Activated T-cell treated with anti-CD3 and anti-CD28 coated beads, Interleukin-2, amount 50 U/mL, for 1 hour (primary cell): ENCODE results near the gene ZFPM1.

Experiments
- DNase-seq: peaks from one replicate; pipeline ENCODE4 v3.0.0-alpha.2; 2020

ZFPM1 gene

DNA sequence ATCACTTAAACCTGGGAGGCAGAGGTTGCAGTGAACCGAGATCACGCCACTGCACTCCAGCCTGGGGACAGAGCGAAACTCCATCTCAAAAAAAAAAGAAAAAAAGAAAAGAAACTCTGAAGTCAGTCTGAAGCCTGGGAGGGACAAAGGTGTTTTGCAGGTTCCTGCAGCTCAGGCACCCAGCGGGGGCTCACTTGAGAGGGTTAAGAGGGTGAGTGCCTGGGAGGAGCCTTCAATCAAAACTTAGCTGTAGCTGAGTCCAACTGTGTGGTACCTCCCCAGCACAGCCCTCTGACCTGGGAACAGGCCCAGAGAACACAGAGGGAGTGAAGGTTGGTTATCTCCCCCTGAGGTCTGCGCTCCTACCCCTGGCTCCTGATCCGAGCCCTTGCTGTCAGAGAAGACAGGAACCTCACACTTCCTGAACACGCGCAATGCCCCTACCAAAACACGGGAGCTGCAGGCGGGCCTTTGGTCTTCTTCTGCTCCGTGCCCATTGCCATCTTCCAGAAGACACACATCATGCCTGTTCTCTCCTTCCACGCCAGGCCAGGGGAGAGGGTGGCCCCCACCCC is 96.7 kb downstream of the ZFPM1 start:
- DNase-seq = no peak

- DNase-seq = peak; percentile 37
Measured at GRCh38 chr16:88550246-88550661, 97.2 kb downstream of the ZFPM1 start.

- DNase-seq = no peak
Measured at GRCh38 chr16:88552166-88552565, 99.1 kb downstream of the ZFPM1 start.

- DNase-seq = no peak
Measured at GRCh38 chr16:88552815-88553214, 99.7 kb downstream of the ZFPM1 start.

DNA sequence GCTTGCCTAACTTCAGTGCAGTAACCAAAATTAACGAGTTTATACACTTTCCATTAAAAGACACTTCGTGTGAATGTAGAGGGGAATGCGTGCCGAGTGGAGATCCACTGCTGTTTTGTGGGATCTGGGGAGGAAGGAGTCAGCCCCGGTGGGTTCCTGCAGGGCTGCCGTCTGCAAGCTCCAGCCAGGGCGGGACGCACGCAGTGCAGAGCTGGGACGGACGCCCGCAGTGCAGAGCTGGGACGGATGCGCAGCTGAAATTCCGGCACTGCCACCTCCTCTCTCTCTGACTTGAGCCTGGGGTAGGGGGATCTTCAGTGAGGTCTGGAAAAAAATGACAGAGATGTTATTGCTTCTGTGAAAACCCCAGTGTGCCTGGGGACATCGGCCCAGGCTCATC is 100.7 kb downstream of the ZFPM1 start:
- DNase-seq = no peak

DNA sequence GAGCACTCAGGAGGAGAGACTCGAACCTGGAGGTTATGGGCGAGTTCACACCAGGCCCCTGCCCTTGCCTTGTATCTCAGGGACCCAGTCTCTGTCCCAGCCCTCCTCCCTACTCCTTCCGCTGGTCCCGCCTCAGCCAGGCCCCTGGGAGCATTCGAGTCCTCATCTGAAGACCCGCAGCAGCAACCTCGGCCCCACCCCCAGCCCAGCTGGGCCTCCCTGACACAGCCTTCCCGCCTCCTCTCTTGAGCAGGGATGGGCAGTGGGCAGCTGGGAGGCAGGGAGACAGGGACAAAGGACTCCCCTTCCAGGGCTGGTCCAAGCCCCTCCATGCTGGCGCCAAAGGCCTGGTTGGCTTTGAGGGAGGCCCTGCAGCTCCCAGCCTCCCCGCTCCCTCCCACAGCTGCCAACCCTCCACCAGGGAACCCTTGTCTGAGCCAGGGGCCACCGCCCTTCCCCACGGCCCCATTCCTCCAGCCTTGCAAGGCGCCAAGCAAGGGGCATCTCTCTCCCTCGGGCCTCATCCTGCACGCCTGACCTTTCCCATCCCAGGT is 101.7 kb downstream of the ZFPM1 start:
- no peak for DNase-seq

DNA sequence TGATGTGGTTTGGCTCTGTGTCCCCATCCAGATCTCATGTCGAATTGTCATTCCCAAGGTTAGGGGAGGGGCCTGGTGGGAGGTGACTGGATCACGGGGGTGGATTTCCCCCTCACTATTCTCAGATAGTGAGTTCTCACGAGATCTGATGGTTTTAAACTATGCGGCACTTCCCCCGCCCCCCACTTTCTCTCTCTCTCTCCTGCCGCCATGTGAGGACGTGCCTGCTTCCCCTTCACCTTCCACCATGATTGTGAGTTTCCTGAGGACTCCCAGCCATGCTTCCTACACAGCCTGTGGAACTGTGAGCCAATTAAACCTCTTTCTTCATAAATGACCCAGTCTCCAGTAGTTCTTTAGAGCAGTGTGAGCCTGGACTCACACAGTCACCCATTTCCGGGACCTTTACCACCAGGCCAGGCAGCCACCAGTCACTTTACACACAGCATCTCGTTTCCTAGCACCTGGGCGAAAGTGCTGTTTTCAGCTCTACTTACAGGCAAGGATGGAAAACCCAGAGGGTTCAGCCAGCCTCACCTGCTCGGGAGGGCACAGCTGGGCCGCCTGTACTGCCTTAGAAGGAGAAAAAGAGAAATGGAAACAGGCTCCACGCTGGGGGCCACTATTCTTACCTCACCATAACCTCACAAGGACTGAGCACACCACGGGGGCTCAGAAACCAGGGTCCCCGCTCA is 103.4 kb downstream of the ZFPM1 start:
- DNase-seq = no peak

DNA sequence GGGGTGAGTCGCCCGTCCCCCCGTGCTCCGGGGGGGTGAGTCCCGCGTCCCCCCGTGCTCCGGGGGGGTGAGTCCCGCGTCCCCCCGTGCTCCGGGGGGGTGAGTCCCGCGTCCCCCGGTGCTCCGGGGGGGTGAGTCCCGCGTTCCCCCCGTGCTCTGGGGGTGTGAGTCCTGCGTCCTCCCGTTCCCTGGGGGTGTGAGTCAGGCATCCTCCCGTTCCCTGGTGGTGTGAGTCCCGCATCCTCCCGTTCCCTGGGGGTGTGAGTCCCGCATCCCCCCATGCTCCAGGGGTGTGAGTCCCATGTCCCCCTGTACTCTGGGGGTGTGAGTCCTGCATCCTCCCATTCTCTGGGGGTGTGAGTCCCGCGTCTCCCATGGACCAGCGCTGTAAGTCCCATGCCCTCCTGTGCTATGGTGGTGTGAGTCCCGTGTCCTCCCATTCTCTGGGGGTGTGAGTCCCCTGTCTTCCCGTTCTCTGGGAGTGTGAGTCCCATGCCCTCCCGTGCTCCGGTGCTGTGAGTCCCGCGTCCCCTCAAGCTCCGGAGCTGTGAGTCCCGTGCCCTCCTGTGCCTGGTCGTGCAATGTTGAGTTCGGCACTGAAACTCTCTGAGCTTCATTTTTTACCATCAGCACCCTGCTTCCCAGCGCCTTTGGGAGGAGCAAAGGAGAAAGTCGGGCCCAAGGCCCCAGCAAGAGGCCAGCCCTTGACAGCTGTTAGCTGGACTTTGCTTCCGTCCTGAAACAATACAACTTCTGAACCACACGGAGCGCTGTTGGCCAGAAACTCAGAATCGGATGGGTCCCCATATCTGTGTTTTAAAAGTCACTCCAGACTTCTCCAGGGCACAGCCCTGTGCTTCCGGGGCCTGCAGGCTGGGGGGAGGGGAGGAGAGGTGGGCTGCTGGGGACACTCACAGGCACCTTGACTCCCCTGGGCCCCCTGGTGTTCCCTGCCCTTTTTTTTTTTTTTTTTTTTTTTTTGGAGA is 105.7 kb downstream of the ZFPM1 start:
- DNase-seq = no peak

DNA sequence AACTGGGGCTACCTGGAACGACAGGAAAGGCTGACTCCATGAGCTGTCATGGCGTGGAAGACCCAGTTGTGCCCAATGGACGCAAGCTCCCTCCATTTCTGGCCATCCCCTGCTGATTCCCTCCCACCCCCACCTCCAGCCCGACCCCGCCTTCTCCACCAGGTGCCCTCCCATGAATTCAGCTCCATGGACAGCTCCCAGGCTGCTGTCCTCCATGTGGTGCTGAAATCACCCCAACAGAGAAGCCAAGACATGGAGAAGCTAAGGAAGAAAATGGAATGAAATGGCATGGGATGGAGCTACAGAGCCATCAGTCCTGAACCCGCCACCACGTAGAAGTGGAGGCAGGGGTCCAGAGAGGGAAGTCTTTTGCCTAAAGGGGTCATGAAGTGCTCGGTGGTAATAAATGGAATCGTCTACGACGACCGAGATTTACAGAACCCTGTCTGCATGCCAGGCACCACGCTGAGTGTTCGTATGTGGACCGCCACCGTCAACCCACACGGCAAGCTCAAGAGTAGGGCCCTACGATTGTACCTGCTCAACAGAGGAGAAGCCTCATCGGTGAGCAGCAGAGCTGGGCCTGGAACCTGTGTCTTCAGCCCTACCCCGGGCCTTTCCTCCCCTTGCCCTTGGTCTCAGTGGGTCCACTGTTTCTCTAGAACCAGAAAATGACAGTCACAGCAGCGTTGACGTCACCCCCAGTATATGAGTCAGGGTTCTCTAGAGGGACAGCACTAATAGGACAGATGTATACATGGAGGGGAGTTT is 107.8 kb downstream of the ZFPM1 start:
- no peak for DNase-seq

- peak; percentile 58 for DNase-seq
Measured at GRCh38 chr16:88561485-88562359, 108.6 kb downstream of the ZFPM1 start.

DNA sequence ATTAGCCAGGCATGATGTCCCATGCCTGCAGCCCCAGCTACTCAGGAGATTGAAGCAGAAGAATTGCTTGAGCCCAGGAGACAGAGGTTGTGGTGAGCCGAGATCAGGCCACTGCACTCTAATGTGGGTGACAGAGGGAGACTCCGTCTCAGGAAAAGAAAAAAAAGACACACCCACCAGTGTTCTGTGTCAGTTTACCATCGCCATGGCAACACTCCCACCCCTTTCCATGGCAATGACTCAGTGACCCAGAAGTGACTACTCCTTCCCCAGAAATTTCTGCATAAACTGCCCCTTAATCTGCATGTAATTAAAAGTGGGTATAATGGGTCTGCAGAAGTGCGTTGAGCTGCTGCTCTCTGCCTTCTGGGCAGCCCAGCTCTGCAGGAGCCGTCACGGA is 113.1 kb downstream of the ZFPM1 start:
- DNase-seq = no peak

DNA sequence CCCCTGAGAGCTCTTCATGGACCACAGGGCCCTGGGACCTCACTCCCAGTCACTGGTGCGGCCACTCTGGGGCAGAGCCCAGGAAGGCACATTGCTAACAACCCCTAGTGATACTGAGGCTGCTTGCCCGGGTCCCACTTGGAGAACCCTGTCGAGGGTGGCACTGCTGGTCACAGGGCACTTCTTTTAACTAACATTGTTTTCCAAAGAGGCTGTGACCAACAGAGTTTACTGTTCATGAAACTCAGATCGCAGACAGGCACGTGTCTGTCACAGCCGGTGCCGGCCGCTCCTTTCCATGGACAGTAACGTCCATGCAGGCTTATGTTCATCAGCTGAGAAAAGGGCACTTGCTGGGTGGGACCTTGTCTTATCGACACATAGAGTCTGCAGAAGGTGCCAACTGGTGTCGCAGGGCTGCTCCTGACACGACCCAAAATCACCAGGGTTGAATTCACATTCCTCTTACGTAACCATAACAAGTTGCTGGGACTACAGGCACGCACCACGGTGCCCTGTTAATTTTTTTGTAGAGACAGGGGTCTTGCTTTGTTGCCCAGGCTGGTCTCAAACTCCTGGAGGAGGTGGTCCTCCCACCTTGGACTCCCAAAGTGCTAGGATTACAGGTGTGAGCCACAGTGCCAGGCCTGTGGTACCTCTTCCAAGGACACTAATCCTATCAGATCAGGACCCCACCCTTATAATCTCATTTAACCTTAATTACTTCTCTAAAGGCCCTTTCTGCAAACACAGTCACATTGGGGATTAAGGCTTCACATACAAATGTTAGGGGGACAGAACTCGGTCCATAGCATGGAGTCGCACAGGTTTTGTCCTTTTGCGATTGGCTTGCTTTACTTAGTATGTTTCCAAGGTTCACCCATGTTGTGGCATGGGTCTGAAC is 115.9 kb downstream of the ZFPM1 start:
- no peak for DNase-seq

- no peak for DNase-seq
Measured at GRCh38 chr16:88569614-88569984, 116.5 kb downstream of the ZFPM1 start.

DNA sequence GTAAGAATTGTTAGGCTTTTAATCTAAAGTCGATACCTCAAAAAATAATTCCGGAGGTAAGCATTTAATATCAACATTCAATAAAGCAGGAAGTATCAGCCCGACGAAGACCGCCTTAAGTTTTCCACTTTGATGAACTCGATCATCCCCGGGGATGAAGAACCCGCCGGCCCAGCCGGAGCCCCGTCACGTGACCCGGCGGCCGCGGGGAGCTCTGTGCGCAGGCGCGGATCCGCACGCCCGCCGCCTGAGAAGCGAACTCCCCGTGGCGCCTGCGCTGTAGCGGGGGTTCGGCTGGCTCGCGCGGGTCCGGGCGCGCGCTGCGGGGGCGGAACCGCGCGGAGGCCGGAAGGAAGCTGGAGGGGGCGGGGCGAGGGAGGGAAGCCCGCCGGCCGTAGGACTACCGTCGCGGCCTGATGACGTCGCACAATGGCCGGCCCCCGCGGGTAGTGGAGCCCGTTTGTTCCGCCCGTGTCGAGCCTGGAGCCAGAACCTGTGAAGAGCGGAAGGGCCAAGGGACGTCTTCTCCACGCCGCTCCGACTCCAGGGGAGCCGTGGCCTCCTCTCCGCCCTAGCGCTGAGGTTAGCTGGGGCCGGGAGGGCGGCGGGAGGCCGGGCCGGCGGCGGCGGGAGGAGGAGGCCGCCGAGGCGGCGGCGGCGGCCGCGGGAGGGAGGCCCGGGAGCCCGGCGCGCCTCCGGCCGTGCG is 117.1 kb downstream of the ZFPM1 start, which contains the start of gene ZC3H18:
Gene ZC3H18 (plus strand): TSS at position 419 of the 706 bp plus-strand sequence. CDS start 6,721 bp downstream, outside the sequence.
- peak; percentile 98 for DNase-seq

- DNase-seq = no peak
Measured at GRCh38 chr16:88570691-88571092, 117.6 kb downstream of the ZFPM1 start.

- DNase-seq = no peak
Measured at GRCh38 chr16:88575251-88575650, 122.2 kb downstream of the ZFPM1 start.

DNA sequence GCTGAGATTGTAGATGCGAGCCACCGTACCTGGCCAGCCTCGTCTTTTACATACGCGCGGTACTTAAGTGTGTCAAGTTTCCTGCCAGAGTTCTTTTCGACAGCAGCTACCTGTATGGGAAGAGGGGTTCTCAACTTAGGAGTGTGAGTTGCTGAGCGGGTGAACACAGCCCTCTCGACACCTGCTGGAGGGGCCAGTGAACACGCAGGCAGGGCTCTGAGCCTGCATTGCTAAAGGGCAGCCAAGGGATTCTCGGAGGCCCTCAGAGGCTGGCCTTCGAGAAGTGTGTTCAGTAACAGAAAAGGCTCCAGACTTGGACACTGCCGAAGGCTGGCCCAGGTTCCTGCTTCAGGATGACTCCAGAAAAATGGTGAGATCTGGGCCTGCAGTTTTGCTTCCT is 123.2 kb downstream of the ZFPM1 start:
- no peak for DNase-seq

- no peak for DNase-seq
Measured at GRCh38 chr16:88577166-88577565, 124.1 kb downstream of the ZFPM1 start.

DNA sequence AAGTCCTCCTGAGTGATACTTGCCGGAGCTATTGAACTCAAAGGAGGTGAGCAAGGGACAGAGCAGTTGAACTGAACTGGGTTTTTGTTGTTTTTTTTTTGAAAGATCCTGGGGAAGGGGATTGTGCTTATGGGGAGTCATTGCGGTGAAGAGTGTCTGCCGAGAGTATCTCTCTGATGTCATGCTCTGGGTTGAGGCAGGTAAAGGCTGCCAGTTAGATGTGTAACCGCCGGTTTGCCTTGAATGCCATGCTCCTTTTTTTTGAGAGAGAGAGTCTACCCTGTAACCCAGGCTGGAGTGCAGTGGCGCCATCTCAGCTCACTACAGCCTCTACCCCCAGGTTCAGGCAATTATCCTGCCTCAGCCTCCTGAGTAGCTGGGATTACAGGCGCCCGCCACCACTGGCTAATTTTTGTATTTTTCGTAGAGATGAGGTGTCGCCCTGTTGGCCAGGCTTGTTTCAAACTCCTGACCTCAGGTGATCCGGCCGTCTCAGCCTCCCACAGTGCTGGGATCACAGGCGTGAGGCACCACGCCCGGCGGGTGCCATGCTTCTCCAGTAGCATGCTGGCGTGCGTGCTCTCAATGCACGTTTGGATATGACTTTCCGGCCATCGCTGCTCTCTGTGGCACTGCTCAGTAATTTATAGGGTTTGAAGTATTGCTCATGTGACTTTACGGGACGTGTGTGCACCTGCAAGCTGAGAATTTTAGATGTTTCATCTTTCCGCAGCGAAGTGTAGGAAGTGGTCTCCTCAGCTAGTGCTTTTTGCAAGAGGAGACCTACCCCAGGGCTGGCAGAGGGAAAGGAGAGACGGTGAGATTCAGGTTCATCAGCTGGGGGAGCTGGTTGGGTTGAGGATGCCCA is 125.6 kb downstream of the ZFPM1 start:
- DNase-seq = no peak
